HG02678 (cell line): Measurements from ENCODE around the gene SENP6.
A peak's percentile ranks its signal among the peaks of the same experiment; 100 is the strongest.
"Not testable (repeated sequence)": the region's sequence is repeated elsewhere in the genome, so short reads cannot be mapped to it uniquely, and the experiment has no call there.

Source experiments
- ATAC-seq: cut with Tn5 transposase; IDR thresholded peaks from one replicate; pipeline ENCODE4 v1.9.1; 2021; ENCODE audit warnings: mild to moderate bottlenecking, moderate library complexity; ENCODE audit not compliant: unreplicated experiment

The SENP6 gene, protein sequence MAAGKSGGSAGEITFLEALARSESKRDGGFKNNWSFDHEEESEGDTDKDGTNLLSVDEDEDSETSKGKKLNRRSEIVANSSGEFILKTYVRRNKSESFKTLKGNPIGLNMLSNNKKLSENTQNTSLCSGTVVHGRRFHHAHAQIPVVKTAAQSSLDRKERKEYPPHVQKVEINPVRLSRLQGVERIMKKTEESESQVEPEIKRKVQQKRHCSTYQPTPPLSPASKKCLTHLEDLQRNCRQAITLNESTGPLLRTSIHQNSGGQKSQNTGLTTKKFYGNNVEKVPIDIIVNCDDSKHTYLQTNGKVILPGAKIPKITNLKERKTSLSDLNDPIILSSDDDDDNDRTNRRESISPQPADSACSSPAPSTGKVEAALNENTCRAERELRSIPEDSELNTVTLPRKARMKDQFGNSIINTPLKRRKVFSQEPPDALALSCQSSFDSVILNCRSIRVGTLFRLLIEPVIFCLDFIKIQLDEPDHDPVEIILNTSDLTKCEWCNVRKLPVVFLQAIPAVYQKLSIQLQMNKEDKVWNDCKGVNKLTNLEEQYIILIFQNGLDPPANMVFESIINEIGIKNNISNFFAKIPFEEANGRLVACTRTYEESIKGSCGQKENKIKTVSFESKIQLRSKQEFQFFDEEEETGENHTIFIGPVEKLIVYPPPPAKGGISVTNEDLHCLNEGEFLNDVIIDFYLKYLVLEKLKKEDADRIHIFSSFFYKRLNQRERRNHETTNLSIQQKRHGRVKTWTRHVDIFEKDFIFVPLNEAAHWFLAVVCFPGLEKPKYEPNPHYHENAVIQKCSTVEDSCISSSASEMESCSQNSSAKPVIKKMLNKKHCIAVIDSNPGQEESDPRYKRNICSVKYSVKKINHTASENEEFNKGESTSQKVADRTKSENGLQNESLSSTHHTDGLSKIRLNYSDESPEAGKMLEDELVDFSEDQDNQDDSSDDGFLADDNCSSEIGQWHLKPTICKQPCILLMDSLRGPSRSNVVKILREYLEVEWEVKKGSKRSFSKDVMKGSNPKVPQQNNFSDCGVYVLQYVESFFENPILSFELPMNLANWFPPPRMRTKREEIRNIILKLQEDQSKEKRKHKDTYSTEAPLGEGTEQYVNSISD

GRCh38 chr6:75601304-75602245 lies at the start of gene SENP6:
Gene SENP6, plus strand, starts transcription at chr6:75601880. Its CDS starts 645 bp downstream, at chr6:75602525.
- peak; percentile 70 for ATAC-seq

DNA sequence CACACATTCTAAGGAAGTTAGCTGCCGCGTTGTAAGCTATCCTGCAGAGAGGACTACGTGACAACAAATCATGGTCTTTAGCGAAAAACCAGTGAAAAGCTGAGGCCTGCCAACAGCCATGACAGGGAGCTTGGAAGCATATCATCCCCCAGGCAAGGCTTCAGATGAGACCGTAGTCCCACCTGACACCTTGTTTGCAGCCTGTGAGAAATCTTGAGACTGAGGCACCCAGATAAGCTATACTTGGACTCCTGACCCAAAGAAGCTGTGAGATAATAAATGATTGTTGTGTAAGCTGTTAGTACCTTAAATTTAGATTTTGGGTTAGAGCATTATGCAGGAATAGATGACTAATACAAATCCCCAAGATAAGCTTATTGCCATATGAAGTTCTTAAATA lies 45.4 kb upstream of the SENP6 start:
- no peak for ATAC-seq

GRCh38 chr6:75557068-75557467 lies 44.6 kb upstream of the SENP6 start:
- ATAC-seq, result no peak

- ATAC-seq, result peak; percentile 89
Observed at GRCh38 chr6:75563032-75563431, 38.6 kb upstream of the SENP6 start.

DNA sequence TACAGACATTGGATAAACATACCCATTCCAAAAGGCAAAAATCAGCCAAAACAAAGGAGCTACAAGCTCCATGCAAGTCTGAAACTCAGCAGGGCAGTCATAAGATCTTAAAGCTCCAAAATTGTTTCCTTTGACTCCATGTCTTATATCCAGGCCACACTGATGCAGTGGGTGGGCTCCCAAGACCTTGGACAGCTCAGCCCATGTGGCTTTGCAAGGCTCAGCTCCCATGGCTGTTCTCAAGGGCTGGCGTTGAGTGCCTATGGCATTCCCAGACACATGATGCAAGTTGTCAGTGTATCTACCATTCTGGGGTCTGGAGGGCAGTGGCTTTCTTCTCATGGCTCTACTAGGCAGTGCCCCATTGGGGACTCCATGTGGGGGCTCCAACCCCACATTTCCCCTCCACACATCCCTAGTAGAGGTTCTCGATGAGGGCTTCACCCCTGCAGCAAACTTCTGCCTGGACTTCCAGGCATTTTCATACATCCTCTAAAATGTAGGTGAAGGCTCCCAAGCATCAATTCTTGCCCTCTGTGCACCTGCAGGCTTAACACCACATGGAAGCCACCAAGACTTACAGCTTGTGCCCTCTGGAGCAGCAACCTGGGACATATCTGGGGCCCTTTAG lies 35.4 kb upstream of the SENP6 start:
- no peak for ATAC-seq

DNA sequence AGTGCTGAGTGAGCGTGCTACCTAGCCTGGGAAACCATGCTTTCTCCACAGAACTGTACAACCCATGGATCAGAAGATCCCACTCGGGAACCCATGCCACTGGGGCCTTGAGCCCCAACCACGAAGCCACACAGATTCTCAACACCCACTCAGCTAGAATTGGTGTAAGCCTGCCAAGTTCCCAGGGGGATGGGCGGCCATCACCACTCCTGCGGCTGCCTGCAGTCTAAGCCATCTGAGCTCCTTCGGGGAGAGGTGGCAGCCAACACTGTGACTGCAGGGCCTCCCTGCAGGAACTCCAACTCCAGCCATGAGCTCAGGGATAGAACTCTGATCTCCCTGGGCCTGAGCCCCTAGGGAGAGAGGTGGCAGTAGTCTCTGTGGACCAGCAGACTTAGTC lies 33.6 kb upstream of the SENP6 start:
- ATAC-seq, result no peak

DNA sequence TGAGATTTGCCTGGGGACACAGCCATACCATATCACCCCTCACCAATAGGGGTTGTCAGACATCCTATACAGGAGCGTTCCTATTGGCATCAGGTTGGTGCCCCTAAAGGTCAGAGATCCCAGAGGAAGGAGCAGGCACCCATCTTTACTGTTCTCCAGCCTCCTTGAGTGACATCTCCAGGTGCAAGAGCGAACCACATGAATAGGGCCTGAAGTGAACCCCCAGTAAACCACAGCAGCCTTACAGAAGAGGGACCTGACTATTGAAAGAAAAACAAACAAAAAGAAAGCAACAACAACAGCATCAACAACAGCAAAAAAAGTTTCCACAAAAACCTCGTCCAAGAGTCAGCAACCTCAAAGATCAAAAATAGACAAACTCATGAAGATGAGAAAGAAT lies 32.7 kb upstream of the SENP6 start:
- no peak for ATAC-seq

DNA sequence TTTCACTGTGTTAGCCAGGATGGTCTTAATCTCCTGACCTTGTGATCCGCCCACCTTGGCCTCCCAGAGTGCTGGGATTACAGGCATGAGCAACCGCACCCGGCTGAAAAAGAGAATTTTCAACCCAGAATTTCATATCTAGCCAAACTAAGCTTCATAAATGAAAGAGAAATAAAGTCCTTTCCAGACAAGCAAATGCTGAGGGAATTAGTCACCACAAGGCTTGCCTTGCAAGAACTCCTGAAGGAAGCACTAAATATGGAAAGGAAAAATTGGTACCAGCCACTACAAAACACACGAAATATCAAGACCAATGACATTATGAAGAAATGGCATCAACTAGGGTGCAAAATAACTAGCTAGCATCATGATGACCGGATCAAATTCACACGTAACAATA lies 31.0 kb upstream of the SENP6 start:
- not testable (repeated sequence) for ATAC-seq

- ATAC-seq, result no peak
Observed at GRCh38 chr6:75572072-75572471, 29.6 kb upstream of the SENP6 start.

DNA sequence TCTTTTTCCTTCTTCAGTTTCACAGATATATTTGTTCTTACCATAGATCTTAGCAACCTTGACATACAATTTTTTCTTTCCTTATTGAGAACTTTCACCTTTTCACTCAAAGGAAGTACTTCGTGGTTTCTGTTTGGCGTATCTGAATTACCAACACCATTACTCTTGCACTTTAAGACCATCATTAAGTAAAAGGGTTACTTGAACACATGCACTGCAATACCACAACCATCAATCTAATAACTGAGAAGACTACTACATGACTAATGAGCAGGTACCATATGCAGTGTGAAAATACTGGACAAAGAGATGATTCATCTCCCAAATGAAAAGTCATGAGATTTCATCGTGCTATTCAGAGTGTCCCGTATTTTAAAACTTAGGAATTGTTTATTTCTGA lies 21.7 kb upstream of the SENP6 start:
- peak; percentile 64 for ATAC-seq

GRCh38 chr6:75581231-75581630 lies 20.4 kb upstream of the SENP6 start:
- ATAC-seq, result no peak

DNA sequence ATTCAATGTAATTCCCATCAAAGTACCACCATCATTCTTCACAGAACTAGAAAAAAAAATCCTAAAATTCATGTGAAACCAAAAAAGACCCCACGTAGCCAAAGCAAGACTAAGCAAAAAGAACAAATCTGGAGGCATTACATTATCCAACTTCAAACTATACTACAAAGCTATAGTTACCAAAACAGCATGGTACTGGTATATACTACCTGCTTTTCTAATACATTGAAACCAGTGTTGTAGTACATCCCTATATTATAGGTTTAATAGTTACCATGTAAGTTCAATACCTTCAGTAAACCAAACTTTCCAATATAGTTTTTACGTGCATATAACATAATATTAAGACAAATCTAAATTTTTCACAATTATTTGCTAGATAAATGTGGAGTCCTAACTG lies 17.1 kb upstream of the SENP6 start:
- not testable (repeated sequence) for ATAC-seq

GRCh38 chr6:75588948-75589347 lies 12.7 kb upstream of the SENP6 start:
- no peak for ATAC-seq

- no peak for ATAC-seq
Observed at GRCh38 chr6:75590370-75590769, 11.3 kb upstream of the SENP6 start.

DNA sequence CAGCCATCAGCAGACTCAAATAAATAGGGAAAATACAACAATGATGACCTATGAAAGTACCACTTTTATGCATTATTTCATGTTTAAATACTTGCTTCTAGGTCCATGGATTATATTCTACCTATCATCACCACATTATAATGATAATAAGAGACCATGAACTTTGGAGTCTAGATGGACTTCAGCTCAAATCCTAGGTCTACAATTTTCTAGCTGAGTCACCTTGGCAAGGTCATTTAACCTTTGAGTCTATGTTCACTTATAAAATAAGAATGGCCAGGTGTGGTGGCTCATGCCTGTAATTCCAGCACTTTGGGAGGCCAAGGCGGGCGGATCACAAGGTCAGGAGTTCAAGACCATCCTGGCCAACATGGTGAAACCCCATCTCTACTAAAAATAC lies 5.3 kb upstream of the SENP6 start:
- not testable (repeated sequence) for ATAC-seq

DNA sequence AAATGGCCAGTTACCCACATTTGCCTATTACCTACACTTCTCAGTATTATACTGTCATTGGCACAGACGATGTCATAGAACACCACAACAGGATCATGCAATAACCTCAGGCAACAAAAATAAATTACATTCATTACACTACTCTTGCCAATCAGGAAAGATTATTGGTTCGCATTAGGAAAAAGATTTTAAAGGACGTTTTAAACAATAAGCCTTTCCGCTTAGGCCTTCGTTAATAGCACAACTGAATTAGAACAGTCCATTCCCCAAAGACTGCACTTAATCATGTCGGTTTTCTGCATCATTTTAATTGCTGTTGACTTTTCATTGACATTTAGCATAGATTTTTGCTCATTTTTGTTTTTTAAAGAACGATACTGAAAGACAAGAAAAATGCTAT lies 912 bp upstream of the SENP6 start:
- no peak for ATAC-seq

DNA sequence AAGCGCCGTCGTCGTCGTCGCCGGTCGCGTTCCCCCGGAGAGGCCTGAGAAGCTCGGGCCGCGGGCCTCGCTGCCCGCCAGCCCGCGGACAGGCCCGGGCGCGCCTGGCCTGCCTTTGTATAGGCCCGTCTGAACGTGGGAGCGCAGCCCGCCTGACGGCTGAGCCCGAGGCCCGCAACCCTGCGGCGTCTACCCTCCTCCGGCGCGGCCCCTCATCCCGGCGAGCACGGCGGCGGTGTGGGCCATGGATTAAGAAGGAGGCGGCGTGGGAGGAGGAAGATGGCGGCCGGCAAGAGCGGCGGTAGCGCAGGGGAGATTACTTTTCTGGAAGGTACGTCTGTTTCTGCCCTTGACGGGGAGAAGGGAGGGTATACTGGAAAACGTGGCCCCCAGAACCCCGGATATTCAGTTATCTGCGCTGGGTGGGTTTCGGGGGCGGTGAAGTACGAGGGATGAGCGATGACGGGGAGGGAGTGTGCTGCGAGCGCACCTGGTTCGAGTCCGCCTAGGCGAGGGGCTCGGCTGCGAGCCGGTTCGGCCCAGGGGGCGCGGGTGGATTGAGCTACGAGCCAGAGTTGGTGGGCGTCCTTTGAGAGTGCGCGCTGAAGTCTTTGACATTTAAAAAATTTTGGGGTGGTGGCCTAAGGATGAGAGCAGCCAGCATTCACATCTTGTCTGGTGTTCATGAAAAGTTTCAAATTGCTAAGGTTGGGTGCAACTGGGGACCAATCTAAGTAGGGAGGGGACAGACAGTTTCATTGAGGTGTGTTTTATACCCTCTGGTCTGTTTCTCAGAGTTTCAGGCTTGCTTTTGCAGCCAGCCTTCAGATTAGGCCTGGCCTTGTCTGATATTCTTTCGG lies 796 bp downstream of the SENP6 start:
- ATAC-seq, result peak; percentile 37

DNA sequence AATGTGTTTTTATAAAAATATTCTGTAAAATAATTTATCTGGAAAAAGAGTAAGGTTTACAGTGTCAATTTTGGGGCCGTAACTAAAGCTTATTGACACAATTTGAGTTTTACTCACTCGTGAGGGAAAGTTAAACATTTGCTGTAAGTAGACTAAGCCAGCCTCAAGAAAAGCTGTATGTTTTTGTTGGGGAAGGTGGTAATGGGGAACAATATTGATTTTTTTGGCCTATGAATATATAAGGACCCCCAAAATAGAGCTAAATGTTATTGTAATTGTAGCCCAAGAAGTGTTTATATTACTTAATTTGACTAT lies 1.4 kb downstream of the SENP6 start:
- ATAC-seq, result no peak

- no peak for ATAC-seq
Observed at GRCh38 chr6:75604294-75604693, 2.6 kb downstream of the SENP6 start.
